NCI-H2227 treated with DMSO at 0.1 percent for 48 hours (cell line): Measurements from ENCODE around the gene LATS2.
"Not testable (repeated sequence)": the region's sequence is repeated elsewhere in the genome, so short reads cannot be mapped to it uniquely, and the experiment has no call there.

Experiments
- DNase-seq: peaks from one replicate; lab custom pipeline; 2025; lab: John Stamatoyannopoulos, UW

LATS2 gene

DNA sequence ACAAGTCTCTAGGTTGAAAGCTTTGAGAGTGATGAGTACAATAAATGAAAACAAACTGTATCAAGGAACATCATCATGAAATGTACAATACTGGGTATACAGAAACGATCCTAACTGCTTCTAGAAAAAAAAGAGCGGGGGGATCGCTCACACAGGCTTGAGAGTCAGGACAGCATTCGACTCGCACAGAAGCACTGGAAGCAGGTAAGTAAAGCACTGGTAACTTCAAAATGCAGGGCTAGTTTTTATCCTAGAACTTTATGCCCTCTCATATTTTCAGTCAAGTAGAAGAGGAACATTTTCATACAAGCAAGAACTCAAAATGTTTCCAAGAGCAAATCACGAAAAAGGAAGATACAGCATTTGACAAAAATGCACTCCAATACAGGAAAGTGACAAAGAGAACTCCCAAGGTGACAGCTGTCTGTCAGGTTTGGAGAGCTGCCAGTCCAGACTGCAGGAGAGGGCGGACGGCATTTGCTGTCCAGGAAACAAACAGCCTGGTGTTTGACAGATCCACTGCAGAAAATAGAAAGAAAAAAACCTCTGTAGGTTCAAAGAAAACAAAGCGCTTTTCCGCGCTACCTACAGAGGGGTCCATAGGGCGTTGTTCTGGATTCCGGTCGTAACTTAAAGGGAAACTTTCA lies 100.6 kb downstream of the LATS2 start:
- no peak for DNase-seq

DNA sequence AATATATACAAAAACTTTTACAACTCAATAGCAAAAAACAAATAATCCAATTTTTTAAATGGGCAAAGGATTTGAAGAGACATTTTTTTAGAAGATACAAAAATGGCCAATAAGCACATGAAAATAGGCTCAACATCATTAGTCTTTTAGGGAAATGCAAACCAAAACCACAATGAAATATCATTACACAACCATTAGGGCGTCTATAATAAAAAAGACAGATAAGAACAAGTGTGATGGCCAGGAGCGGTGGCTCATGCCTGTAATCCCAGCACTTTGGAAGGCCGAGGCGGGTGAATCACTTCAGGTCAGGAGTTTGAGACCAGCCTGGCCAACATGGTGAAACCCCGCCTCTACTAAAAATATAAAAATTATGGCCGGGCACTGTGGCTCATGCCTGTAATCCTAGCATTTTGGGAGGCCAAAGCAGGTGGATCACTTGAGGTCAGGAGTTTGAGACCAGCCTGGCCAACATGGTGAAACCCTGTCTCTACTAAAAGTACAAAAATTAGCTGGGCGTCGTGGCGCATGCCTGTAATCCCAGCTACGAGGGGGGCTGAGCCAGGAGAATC lies 104.3 kb downstream of the LATS2 start:
- DNase-seq: not testable (repeated sequence)

DNA sequence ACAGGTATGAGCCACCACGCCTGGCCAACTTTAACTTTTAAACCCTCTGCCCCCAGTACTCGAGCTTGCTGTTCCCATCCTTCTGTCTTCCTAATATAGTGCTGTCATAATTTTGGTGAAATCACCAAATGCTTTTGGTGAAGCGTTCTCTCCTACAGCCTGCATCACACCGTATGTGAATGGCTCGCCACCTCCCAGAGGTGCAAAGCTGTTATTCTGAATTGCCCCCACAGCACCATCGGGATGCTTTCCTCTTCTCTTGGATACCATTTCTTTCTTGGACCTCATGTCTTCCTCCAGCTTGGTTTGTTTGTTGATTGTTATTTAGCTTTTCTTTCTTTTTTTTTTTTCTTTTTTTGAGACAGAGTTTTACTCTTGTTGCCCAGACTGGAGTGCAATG lies 105.9 kb downstream of the LATS2 start:
- DNase-seq: no peak

DNA sequence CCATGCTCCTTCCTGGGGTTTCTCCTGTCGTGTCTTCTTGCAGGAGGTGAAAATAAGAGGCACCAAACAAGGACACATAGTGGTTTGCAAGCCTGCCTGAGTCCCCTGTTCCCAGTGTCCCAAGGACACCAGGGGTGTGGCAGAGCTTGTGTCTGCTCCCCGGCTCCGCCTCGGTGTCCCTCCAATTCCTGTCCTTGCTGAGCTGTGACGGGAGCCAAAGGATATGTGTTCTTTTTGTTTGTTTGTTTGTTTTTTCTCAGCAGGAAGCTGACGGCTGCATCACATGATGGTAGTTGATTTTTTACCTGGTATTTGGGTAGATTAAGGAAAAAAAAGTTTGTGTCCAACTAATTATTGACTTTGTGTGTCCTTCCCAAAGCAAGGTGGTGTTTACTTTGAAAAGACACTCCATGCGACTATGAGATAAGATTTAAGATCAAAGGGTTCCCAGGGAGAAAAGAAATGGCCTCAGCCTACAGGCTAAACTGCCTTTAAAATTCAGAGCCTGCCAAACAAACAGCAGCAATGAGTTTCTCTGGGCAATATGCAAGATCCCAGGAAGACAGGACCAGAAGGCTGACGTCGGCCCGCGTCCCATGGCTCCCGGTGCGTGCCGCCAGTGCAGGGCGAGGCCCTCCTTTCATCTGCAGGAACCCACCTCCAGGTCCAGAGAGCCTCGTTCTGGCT lies 108.0 kb downstream of the LATS2 start:
- no peak for DNase-seq

DNA sequence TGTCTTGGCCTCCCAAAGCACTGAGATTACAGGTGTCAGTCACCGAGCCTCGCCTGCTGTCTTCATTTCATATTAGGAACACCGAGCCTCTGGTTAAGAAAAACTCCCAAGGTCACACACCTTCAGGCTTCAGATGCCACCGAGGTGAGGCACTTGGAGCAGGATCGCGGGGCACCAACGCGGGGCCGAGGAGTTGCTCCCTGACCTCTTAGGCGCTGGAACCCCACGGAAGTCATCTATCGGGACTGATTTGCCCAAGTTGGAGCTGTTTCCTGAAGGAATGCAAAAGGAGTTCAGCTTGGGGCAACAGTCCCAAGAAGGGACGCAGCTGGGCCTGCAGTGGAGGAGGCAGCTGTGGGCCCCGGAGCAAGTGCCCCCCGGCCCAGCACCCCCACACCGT lies 108.5 kb downstream of the LATS2 start:
- DNase-seq: no peak

DNA sequence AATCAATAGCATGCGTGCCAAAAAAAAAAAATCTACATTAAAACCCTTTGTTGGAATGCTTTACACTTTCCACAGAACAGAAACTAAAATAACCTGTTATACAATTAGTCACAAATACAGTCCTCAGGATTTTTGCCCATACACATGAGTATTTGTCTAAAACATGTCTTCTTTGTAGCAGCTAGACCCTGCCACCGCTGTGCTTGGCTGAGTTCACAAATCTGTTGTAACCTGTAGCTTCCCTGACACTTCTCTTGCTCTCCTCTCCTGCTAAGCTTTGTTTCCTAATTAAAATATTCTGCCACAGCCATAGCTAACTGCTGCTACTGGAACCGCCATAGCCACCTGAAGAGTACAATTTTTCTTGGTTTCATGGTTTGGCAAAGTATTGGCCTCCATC lies 113.4 kb downstream of the LATS2 start:
- not testable (repeated sequence) for DNase-seq

DNA sequence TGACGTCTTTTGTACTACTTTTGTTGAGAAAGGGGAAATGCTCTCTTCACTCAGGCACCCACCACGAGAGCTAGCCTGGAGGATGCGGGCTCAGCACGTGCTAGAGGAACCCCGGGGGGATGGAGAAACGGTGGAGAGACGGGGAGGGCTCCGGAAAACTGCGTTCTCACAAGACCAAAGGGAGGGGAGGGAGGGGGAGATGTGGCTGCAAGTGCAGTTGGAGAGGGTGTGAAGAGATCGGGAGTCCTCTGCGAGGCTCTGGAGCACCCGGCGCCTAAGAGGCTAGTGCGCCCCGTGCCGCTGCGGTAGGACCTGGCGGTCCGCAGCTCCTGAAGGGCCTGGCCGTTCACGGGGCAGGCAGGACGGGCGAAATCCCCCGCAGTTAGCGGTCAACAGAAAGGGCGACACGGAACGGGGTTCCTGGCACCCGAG lies 115.4 kb downstream of the LATS2 start:
- DNase-seq: no peak

DNA sequence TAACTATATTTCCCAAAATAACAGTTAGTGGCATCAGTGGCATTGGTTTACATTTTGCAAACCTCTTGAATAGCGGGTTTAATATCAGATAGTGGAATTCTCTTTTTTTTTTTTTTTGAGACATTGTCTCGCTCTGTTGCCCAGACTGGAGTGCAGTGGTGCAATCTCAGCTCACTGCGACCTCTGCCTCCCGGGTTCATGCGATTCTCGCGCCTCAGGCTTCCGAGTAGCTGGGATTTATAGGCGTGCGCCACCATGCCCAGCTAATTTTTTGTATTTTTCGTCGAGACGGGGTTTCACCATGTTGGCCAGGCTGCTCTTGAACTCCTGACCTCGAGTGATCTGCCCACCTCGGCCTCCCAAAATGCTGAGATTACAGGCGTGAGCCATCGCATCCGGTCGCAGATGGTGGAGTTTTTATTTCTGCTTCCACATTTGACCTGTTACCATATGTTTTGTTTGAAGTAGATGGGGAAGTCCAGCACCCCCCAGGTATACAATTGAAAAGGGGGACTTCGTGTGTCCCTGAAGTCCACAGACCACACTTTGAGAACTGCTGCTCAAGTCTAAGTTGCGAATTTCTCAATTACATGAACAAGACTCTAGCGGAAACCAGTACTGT lies 118.3 kb downstream of the LATS2 start:
- DNase-seq: no peak

DNA sequence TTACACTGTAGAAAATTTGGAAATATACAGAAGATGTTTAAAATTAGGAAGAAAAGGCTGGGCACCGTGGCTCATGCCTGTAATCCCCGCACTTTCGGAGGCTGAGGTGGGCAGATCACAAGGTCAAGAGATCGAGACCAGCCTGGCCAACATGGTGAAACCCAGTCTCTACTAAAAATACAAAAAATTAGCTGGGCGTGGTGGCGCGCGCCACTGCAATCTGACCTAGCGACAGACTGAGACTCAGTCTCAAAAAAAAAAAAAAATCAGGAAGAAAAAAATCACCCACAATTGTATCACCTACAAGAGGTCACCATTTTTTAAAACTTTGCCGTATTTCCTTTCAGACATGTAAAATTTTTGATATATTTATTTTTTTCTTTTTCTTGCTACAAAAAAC lies 120.9 kb downstream of the LATS2 start:
- not testable (repeated sequence) for DNase-seq

DNA sequence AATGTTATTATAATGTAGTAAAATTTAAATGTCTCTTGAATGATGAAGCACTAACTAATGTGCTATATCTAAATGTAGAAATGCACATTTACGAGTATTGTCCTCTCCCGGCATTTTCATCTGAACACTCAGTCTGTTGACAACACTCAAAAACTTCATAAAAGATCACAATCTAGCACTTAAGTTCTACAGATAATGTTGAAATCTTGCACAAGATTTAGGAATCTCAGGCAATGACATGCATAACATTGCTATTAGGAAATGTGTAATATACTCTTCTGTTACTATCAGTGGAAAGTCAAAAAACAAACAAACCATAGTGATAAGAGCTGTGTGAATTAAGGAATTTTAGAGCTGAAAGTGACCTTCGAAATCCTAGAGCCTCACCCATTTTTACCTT lies 121.3 kb downstream of the LATS2 start:
- no peak for DNase-seq

DNA sequence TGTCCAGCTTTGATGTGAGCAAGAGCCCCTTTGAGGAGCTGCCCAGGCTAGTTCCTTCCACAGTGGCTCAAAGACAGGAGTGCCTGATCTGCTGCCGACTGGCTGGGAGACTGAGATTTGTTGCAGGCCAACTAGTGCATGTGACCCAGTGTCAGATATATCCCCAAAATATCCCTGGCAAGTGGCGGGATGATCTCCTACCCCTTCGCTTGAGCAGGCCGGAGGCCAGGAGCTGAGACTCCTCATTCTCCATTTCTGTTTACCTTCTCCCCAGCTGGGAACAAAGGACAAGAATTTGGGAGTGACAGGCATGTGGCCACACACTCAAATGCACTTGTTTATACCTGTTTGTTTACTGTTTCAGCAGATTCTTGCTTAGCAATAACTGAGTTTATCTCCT lies 121.7 kb downstream of the LATS2 start:
- no peak for DNase-seq

DNA sequence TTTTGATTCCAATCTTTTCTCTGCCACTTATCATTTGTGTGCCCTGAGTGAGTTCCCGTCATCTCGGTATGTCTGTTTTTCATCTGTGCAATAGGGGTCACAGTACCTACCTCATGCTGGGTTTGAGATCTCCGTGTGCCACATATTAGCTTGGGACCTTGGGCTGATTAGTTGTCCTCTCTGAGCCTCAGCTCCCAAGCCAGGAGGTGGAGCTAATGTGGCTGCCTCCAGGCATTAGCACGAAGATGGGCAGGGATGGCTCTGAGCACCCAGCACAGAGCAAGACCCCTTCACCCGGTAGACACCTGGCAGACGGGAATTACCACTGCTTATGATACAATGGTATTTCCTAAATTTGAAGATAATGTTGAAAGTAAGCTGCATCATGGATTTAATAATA lies 123.1 kb downstream of the LATS2 start:
- DNase-seq: no peak

DNA sequence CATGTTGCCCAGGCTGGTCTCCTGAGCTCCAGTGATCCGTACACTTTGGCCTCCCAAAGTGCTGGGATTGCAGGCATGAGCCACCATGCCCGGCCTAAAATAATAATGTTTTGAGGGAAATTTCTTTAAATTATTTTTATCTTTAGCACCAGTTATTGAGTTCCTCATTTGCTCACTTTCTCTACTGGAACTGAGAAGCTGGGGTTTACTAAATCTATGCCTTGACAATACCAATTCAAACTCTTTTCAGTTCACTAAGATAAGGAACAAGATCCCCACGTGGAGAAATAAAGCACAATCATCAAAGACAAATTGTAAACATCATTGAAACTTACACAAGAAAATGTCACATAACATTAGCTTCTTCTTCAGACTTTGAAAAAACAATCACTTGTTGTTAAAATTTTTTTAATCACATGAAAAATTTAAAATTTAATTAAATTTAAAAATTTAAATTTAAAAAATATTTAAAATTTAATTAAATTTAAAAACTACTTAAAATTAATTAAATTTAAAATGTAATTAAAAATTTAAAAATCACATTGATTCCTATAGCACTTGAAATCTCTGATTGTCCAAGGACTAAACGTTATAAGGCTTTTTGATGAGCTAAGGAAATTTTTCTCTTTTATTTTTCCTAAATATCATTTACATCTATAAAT lies 133.7 kb downstream of the LATS2 start:
- DNase-seq: no peak

DNA sequence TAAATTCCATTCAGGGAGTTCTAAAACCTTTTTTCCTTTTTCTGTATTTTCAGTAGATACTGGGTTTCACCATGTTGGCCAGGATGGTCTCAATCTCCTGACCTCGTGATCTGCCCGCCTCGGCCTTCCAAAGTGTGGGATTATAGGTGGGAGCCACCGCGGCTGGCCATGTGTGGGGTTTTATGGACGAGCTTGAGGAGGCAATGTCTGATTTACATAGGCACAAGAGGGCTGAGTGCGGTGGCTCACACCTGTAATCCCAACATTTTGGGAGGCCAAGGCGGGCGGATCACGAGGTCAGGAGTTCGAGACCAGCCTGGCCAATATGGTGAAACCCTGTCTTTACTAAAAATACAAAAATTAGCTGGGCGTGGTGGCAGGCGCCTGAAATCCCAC lies 136.0 kb downstream of the LATS2 start:
- not testable (repeated sequence) for DNase-seq

DNA sequence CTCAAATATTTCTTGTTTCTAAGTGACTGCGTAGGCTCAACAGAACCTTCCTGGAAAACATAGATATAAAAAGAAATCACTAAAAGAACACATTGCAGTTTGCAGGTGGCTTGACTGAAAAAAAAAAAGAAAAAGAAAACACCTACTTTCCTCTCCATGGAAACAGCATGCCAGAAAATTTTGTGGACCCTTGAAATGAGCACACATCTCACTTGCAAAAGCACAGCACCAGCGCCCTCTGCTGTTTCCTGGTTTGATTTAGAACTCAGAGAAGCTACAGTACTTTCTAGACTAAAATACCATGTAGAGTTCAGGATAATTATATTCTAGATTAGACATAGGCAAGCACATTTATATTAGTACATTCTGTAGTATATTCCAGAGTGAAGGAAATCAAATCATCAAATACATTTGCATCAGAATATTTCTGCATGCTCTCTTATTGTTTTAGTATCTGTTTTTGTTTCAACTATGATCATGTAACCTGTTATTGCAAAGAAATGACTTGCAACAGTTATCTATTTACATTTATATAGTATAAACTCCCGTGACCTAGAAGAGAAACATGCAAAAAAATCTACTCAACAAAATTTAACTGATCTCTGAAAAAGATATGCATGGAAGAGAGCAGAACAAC lies 136.5 kb downstream of the LATS2 start:
- peak; percentile 21 for DNase-seq

DNA sequence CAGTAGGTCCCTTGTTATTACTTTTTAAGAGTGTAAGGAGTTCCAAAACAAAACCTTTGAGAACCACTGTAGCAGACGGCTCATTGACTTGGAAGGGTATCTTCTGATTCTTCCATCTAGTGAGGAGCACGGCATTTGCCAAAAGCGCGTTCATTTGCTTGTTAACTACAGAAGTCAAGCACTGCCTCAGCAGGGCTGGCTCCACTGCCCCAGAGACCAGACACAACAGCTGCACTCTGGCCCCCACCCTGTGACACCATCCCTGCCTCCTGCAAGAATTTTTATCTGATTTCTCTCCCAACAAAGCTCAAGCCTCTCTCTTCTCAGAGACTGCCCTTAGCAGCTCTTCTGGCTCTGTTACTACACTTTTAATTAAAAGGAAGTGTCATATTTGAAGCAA lies 138.1 kb downstream of the LATS2 start:
- DNase-seq: no peak
